ENCODE data around the gene HOXD9.

DNA sequence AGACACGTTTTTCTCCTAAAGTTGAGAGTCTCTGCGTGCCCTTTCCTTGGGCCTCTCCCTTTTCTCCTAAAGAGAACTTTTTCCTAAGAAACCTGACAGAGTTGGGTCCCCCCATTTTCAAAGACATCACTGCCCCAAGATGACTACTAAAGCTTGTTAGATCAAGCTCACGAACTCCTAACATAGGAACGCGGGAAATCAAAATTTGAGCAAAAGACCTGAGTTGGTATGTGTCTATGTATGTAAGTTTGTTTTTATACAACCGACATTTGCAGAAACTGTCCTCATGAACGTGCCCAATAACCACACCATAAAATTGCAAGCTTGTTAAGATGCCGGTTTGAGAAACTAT is 28.6 kb upstream of the HOXD9 start:
- TF ChIP-seq CTCF (IDR thresholded peaks at IDR 0.05; ENCODE audit: control extremely low read depth in 1 of 3, insufficient read depth in 1 of 3, low read depth in 1 of 3, low read length in 3 of 3), result no peak
- 0 out of 2 replicates have a peak, but pooled peaks have one; percentile 1 for TF ChIP-seq CBX8 (IDR thresholded peaks at IDR 0.05; ENCODE audit: borderline replicate concordance, low read depth, low read length)
- TF ChIP-seq POLR2A (IDR thresholded peaks at IDR 0.05; ENCODE audit: control extremely low read depth in 1 of 2, low read depth in 2 of 2, low read length in 2 of 2), result no peak
- no peak for TF ChIP-seq ATF3 (IDR thresholded peaks at IDR 0.05; ENCODE audit: insufficient read depth, low read depth, low read length)
- TF ChIP-seq EP300 (IDR thresholded peaks at IDR 0.05; ENCODE audit: borderline replicate concordance in 1 of 2, low read depth in 2 of 2, low read length in 2 of 2), result no peak
- no peak for TF ChIP-seq KDM1A (IDR thresholded peaks at IDR 0.05; ENCODE audit: borderline replicate concordance, low read length)
- TF ChIP-seq USF2 (IDR thresholded peaks at IDR 0.05; ENCODE audit: low read length), result no peak
